Neuron (in vitro differentiated cells): ENCODE results near the gene TSHZ2.

Source experiments
- H2AFZ ChIP-seq: one replicate; pipeline ENCODE4 v1.6.1; 2013; ENCODE audit warnings: low read depth, mild to moderate bottlenecking, inconsistent platforms, low read length, moderate library complexity
- H3K27me3 ChIP-seq: one replicate; pipeline ENCODE4 v1.6.1; 2013; ENCODE audit warnings: low read length; ENCODE audit not compliant: insufficient read depth
- H3K36me3 ChIP-seq: one replicate; pipeline ENCODE4 v1.6.1; 2013; ENCODE audit warnings: low read length; ENCODE audit not compliant: insufficient read depth
- H3K4me1 ChIP-seq: one replicate; pipeline ENCODE4 v1.6.1; 2013; ENCODE audit warnings: low read length; ENCODE audit not compliant: insufficient read depth
- H3K4me3 ChIP-seq: 2 replicates; pipeline ENCODE4 v1.5.1; 2013; ENCODE audit warnings: mild to moderate bottlenecking, low read length, moderate library complexity
- H3K9me3 ChIP-seq: one replicate; pipeline ENCODE4 v1.6.1; 2013; ENCODE audit warnings: low read length

Gene TSHZ2

DNA sequence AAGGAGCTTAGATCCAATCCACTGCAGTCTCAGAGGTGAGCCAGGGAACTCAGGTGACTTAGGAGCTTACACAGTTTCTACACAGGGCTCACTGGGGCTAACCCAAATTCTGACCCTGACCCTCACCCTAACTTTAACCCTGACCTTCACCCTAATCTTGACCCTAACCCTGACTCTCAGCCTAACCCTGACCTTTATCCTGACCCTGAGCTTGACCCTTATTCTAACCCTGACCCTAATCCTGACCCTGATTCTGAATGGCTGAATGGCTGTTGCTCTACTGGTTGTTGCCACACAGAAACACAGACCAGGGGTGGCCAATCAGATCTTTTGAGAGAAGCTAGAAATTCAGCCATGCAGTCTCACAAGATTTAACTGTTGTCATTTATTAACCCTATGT lies 180.1 kb downstream of the TSHZ2 start:
- no peaks in the 10 kb centered on the region for H3K36me3 ChIP-seq
- no peaks in the 10 kb centered on the region for H3K9me3 ChIP-seq
- peaks cover 6% of the 10 kb centered on the region for H3K4me1 ChIP-seq
- H2AFZ ChIP-seq, result no peak overlapping the region
- H3K27me3 ChIP-seq, result no peaks in the 10 kb centered on the region
- no peak overlapping the region for H3K4me3 ChIP-seq

DNA sequence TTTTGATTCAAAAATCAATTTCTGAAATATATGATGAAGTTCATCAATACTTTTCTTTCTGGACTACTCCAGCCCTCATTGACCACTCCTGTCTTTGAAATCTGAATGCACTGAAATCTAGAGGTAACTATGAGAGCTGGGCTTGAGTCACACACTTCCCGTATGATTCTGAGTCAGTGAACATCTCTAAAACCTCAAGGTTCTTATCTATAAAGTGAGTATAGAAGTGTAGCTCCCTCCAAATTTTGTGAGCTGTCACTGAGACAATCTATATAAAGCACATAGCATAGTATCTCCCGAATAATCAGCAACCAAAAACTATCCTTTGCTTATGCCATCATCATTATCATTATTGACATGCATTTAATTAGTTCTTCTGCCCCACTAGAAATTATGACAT lies 182.4 kb downstream of the TSHZ2 start:
- Histone ChIP-seq H3K36me3 (no peaks in the 10 kb centered on the region), H3K4me3 (no peak overlapping the region), H3K4me1 (no peaks in the 10 kb centered on the region), H3K27me3 (no peaks in the 10 kb centered on the region), H3K9me3 (no peaks in the 10 kb centered on the region), H2AFZ (no peak overlapping the region)

DNA sequence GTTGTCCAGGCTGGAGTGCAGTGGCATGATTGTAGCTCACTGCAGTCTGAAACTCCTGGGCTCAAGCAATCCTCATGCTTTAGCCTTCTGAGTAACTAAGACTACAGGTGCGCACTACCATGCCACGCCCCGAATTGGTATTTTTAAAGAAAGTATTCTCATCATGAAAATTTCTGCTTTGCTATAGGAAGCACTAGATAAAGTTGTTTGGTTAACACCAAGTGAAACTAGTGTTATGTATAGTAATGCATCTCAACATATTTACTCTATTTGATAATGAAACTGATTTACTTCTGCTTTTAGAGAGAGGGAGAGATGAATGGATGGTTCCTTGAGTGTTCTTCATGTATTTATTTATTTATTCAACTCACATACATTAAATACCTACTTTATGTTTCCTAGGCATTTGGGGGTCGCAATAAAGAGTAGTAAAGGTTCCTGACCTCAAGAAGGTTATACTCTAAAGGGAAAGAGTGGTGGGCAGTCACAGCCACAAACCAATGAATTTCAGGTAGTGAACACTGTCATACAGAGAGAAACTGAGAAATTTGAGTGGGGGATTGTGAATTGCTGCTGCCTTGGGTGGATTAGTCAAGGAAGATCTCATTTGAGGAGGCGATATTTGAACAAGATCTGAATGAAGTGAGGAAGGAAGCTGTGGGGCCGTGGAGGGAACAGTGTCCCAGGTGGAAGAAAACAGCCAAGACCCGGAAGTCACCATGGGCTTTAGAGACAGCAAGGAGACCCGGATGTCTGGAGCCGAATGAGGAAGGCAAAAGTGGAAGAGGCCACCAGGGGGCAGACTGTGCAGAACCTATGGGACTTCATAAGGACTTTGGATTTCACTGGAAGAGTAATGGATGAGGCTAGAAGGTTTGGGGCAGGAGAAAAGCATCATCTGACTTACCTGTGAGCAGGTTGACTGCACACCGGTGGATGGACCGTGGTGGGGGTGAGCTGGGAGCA lies 185.6 kb downstream of the TSHZ2 start:
- Histone ChIP-seq H3K36me3 (no peaks in the 10 kb centered on the region), H3K4me1 (peaks cover 12% of the 10 kb centered on the region), H3K9me3 (no peaks in the 10 kb centered on the region), H3K4me3 (no peak overlapping the region), H2AFZ (no peak overlapping the region), H3K27me3 (no peaks in the 10 kb centered on the region)

DNA sequence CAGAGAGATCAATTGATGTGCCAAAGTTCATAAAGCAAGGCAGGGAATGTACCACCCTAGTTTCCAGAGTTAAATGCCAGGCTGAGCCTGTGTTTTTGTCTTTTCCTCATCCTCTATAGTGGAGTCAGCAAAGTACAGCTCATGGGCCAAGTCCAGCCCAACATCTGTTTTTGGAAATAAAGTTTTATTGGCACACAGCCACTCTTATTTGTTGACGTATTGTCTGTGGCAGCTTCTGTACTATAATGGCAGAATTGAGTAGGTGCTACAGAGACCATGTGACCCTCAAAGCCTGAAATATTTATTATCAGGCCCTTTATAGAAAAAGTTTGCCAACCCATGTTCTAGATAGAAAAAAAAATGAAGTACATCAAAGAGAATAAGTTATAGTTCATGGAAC lies 187.0 kb downstream of the TSHZ2 start:
- Histone ChIP-seq H3K27me3 (no peaks in the 10 kb centered on the region), H3K36me3 (no peaks in the 10 kb centered on the region), H3K9me3 (no peaks in the 10 kb centered on the region), H3K4me1 (peaks cover 12% of the 10 kb centered on the region), H3K4me3 (no peak overlapping the region), H2AFZ (no peak overlapping the region)

DNA sequence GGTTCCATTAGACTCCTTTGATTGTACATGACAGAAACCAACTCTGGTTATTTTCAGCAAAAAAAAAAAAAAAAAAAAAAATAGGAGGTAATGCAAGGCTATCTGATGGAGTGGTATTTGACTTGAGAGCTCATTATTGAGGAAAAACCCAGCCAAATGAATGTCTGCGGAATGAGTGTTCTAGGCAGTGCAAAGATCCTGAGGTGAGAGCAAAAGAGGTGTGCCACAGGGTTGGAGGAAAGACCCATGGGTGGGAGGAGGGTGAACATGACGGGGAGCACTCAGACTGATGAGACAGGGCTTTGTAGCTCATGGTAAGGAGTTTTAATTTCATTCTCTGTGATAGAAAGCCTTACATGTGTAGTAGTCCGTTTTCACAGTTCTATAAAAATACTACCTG lies 188.9 kb downstream of the TSHZ2 start:
- no peak overlapping the region for H2AFZ ChIP-seq

DNA sequence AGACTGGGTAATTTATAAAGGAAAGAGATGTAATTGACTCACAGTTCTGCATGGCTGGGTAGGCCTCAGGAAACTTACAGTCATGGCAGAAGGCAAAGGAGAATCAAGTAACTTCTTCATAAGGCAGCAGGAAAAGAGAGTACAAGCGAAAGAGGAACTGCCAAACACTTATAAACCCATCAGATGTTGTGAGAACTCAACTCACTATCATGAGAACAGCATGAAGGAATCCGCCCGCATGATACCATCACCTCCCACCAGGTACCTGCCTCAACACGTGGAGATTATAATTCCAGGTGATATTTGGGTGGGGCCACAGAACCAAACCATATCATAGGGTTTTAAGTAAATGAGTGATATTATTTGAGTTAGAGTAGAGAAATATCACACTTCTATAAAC lies 189.3 kb downstream of the TSHZ2 start:
- H3K4me1 ChIP-seq, result peaks cover 12% of the 10 kb centered on the region
- H3K4me3 ChIP-seq, result no peak overlapping the region
- no peaks in the 10 kb centered on the region for H3K9me3 ChIP-seq
- H3K27me3 ChIP-seq, result no peaks in the 10 kb centered on the region
- H2AFZ ChIP-seq, result no peak overlapping the region
- no peaks in the 10 kb centered on the region for H3K36me3 ChIP-seq

More for the DNA sequence above, 188.9 kb downstream of the TSHZ2 start:
- Histone ChIP-seq H3K9me3 (no peaks in the 10 kb centered on the region), H3K4me3 (no peak overlapping the region), H3K4me1 (peaks cover 12% of the 10 kb centered on the region), H3K36me3 (no peaks in the 10 kb centered on the region), H3K27me3 (no peaks in the 10 kb centered on the region)

DNA sequence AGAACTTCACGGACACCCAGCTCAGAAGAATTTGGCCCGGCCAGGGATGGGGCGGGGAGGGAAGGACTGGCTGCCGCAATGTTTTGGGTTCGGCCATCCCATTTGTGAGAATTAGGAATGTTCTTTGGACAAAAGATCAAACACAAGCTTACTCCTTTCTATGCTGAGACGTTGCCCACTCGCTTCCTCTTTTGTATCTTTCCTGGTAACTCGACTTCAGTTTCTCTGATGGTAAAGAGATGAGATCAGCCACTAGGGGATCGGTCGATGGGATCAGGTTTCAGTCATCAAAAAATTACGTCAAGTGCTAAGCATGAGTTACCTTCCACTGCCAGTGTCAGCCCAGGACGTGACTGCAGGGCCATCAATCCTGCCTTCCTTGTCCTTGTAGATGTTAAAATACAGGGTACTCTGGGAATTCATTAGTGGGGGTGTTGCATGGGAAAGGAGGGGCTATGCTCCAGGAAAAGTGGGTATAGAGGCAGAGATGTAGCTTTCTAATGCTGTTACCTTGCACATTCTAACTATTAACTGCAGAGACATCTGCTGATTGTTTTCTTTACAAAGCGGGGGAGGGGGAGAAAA lies 190.2 kb downstream of the TSHZ2 start:
- H3K36me3 ChIP-seq, result no peaks in the 10 kb centered on the region

DNA sequence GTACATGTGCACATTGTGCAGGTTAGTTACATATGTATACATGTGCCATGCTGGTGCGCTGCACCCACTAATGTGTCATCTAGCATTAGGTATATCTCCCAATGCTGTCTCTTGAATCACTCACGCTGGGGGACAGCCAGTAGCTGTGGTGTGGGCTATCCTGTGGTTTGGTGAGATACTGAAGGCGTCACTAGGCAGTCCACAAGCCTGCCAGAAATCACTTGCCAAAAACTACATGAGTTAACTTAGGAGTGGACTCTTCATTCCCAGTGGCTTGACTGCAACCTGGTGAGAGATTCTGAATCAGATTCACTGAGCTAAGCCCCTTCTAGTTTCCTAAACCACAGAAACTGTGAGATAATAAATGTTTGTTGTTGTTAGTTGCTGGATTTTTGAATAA lies 191.3 kb downstream of the TSHZ2 start:
- Histone ChIP-seq H3K4me3 (no peak overlapping the region), H2AFZ (no peak overlapping the region), H3K27me3 (no peaks in the 10 kb centered on the region), H3K36me3 (no peaks in the 10 kb centered on the region), H3K9me3 (no peaks in the 10 kb centered on the region), H3K4me1 (peaks cover 12% of the 10 kb centered on the region)

More for the DNA sequence above, 190.2 kb downstream of the TSHZ2 start:
- H3K27me3 ChIP-seq, result no peaks in the 10 kb centered on the region
- H3K9me3 ChIP-seq, result no peaks in the 10 kb centered on the region
- H2AFZ ChIP-seq, result peak overlapping the region; percentile 86
- peak overlapping the region; percentile 31 for H3K4me3 ChIP-seq
- H3K4me1 ChIP-seq, result peaks cover 12% of the 10 kb centered on the region

DNA sequence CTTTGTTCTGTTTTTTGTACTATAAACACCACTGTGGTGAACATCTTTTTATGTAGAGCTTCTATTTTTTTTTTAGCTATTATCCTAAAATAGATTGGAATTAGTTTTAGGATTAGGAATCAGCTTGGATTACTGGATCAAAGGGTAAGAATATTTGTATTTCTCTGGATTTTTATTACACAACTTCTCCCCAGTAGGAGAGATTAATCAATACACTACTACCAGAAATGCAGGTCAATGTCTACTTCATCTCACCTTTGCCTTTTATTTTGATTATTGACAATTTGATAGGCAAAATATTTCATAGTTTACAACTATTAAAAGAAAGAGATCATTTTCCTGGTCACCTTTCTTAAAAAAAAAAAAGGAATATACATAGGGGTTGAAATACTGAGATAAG lies 191.9 kb downstream of the TSHZ2 start:
- Histone ChIP-seq H3K4me3 (no peak overlapping the region), H3K36me3 (no peaks in the 10 kb centered on the region), H3K4me1 (peaks cover 12% of the 10 kb centered on the region), H2AFZ (no peak overlapping the region), H3K27me3 (no peaks in the 10 kb centered on the region), H3K9me3 (no peaks in the 10 kb centered on the region)

DNA sequence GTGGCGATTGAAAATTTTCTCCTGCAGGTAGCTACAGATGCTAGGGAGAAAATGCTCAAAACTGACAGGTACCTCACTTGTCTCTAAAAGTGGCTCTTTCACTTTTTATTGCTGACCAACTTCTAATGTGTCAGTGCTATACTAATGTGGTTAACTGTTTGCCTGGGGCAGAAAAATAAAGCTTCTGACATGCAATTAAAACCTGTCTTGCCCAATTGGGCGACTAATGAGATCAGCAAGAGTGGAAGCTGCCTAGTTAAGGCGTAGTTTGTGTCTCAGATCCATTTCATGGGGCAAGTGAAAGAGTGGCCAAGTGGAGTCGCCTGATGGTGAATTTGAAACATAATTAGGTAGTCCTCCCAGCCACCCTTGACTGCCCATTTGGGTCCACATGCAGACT lies 193.3 kb downstream of the TSHZ2 start:
- Histone ChIP-seq H3K4me1 (peaks cover 12% of the 10 kb centered on the region), H3K9me3 (no peaks in the 10 kb centered on the region), H3K27me3 (no peaks in the 10 kb centered on the region), H3K36me3 (no peaks in the 10 kb centered on the region), H2AFZ (no peak overlapping the region), H3K4me3 (no peak overlapping the region)

DNA sequence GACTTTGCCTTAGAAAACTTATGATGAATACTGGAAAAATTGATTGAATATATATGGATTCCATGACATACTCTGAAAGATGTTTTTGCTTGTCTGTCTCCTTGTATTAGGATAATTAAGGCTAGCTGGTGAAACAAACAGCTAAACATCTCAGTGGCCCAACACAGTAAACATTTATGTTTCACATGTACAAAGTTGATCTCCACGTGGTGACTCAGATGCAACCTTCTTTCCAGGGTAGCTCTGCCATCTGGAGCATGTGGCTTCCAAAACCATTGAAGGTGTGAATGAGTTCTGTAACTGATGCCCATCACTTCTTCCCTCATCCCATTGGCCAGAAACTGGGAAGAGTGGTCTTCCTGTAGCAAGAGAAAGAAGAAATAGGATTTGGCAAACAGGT lies 196.3 kb downstream of the TSHZ2 start:
- Histone ChIP-seq H3K27me3 (no peaks in the 10 kb centered on the region), H2AFZ (no peak overlapping the region), H3K36me3 (no peaks in the 10 kb centered on the region), H3K4me3 (no peak overlapping the region), H3K4me1 (no peaks in the 10 kb centered on the region), H3K9me3 (no peaks in the 10 kb centered on the region)

DNA sequence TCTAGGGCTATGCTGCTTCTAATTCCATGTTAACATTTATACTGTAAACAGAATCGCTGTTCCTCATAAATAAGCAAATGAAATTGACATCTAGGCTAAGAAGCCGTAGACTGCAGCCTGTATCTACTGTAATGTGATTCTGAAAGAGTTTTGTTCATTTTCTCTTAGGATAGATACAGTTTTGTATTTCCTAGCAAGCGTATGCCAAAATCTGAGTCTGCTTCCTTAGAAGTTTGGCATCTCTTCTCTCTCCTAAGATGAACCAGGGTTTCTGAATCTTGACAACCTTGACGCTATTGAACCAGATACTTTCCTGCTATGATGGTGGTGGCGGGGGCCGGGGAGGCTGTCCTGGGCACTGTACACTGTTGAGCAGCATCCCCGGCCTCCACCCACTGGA lies 198.0 kb downstream of the TSHZ2 start:
- Histone ChIP-seq H3K4me3 (no peak overlapping the region), H3K36me3 (no peaks in the 10 kb centered on the region), H3K27me3 (no peaks in the 10 kb centered on the region), H3K9me3 (no peaks in the 10 kb centered on the region), H2AFZ (no peak overlapping the region), H3K4me1 (no peaks in the 10 kb centered on the region)

DNA sequence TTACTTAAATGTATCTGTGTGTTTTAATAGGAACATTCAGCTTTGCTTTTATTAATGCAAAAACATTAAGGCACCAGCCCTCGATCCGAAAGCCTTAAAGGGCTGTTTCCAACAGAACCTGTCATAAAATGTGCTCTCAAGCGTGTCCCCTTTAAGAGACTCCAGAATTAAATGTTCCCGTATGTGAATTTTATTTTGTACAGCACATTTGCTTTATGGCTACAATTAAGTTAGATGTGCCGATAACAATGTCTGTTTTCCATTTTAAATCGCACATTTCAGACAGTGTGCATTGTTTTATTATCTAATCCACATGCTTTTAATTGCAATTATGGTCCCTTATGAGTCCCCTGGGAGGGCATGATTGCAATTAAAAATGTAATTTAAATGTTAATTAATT lies 198.9 kb downstream of the TSHZ2 start:
- Histone ChIP-seq H2AFZ (no peak overlapping the region), H3K27me3 (no peaks in the 10 kb centered on the region), H3K9me3 (no peaks in the 10 kb centered on the region), H3K4me1 (no peaks in the 10 kb centered on the region), H3K36me3 (no peaks in the 10 kb centered on the region), H3K4me3 (no peak overlapping the region)
